Endothelial cell of umbilical vein (primary cell): ENCODE measurements around the gene TANGO2. TPM values are rescaled to one million over a fixed set of nuclear protein-coding genes. Genes with fewer than 3 reads are reported as not detected.

Source experiments
- BruUV-seq: library from RNA; stranded (reverse); fragments of 400-500 nt; replicated peaks from 2 replicates; lab custom pipeline; 2021; lab: Mats Ljungman, UMichigan
- CTCF ChIA-PET: fragments of 300-600, 350-600 bp; sonication (Branson Sonifier 250); formaldehyde crosslinking; loops from one replicate; lab custom pipeline; 2021; ENCODE audit warnings: antibody characterized with exemption, inconsistent platforms; lab: Charles Lee
- POLR2A ChIA-PET: fragments of 300-600, 350-600 bp; sonication (Branson Sonifier 250); formaldehyde crosslinking; loops from one replicate; lab custom pipeline; 2021; ENCODE audit warnings: antibody characterized with exemption, inconsistent platforms; lab: Charles Lee
- DNase-seq: peaks from one replicate; pipeline ENCODE4 v3.0.0-alpha.2; 2011; ENCODE audit warnings: low read depth, low spot score
- FAIRE-seq: peaks from 2 replicates; lab custom pipeline; 2011; peaks lifted over from hg19 to GRCh38; lab: Jason Lieb, UNC
- H2AFZ ChIP-seq: 2 replicates; pipeline ENCODE4 v1.6.0; 2012; ENCODE audit warnings: low read depth, low read length, control low read depth, inconsistent platforms
- H3K27ac ChIP-seq: 2 replicates; pipeline ENCODE4 v1.5.1; 2011; ENCODE audit warnings: low read depth, mild to moderate bottlenecking, control low read depth, low read length, moderate library complexity; ENCODE audit not compliant: insufficient read depth
- H3K27me3 ChIP-seq, 2 experiments: 2 replicates each; pipeline versions ENCODE4 v1.6.0 to v1.6.1; 2011; ENCODE audit warnings: low read length in 2 of 2, mixed read lengths in 1 of 2; ENCODE audit not compliant: control insufficient read depth in 2 of 2, insufficient read depth in 2 of 2
- H3K36me3 ChIP-seq, 2 experiments: 2 replicates in 1 of 2; 3 replicates in 1 of 2; pipeline ENCODE4 v1.5.1; 2011; ENCODE audit warnings: low read length in 2 of 2, mild to moderate bottlenecking in 1 of 2, moderate library complexity in 1 of 2; ENCODE audit not compliant: control insufficient read depth in 2 of 2, insufficient read depth in 2 of 2; ENCODE audit errors: extremely low read depth in 1 of 2
- H3K4me1 ChIP-seq: 3 replicates; pipeline ENCODE4 v1.5.1; 2011; ENCODE audit warnings: mild to moderate bottlenecking, low read length; ENCODE audit not compliant: control insufficient read depth, insufficient read depth; ENCODE audit errors: extremely low read depth
- H3K4me2 ChIP-seq: 2 replicates; pipeline ENCODE4 v1.6.1; 2011; ENCODE audit warnings: low read length, control low read depth, mixed read lengths; ENCODE audit not compliant: insufficient read depth
- H3K4me3 ChIP-seq, 3 experiments: fragments of 200-600 bp in 1 of 3; sonication (generic), shearing (Covaris generic) in 1 of 3; replicated peaks in 1 of 3; 2 replicates each; pipeline ENCODE4 v1.5.1; 2011 to 2016; ENCODE audit warnings: control low read depth in 3 of 3, low read length in 3 of 3, mild to moderate bottlenecking in 2 of 3, inconsistent platforms in 1 of 3, low read depth in 1 of 3, moderate library complexity in 1 of 3; ENCODE audit not compliant: insufficient read depth in 1 of 3
- H3K79me2 ChIP-seq: 2 replicates; pipeline ENCODE4 v1.6.0; 2012; ENCODE audit warnings: low read length, inconsistent platforms; ENCODE audit not compliant: control insufficient read depth, insufficient read depth
- H3K9ac ChIP-seq: replicated peaks from 2 replicates; pipeline ENCODE3; 2011; ENCODE audit warnings: low read length, control low read depth; ENCODE audit not compliant: insufficient read depth; ENCODE audit errors: extremely low read depth
- H3K9me1 ChIP-seq: replicated peaks from 3 replicates; pipeline ENCODE4 v1.6.0; 2011; ENCODE audit warnings: mild to moderate bottlenecking, low read length; ENCODE audit not compliant: control insufficient read depth, insufficient read depth; ENCODE audit errors: extremely low read depth
- H3K9me3 ChIP-seq: replicated peaks from 2 replicates; pipeline ENCODE4 v1.5.1; 2012; ENCODE audit warnings: low read length, inconsistent platforms; ENCODE audit not compliant: control insufficient read depth, insufficient read depth
- H4K20me1 ChIP-seq: replicated peaks from 2 replicates; pipeline ENCODE3; 2011; ENCODE audit warnings: mild to moderate bottlenecking, low read length; ENCODE audit not compliant: control insufficient read depth, insufficient read depth; ENCODE audit errors: extremely low read depth
- EZH2 ChIP-seq: IDR thresholded peaks from 2 replicates; pipeline ENCODE4 v1.6.1; 2012; ENCODE audit warnings: borderline replicate concordance, low read depth, mild to moderate bottlenecking, moderate library complexity, low read length, inconsistent platforms; ENCODE audit not compliant: severe bottlenecking
- FOS ChIP-seq: IDR thresholded peaks from 2 replicates; pipeline ENCODE4 v1.6.1; 2011; ENCODE audit warnings: mild to moderate bottlenecking, low read length, moderate library complexity, borderline replicate concordance; ENCODE audit not compliant: insufficient read depth
- MYC ChIP-seq: IDR thresholded peaks from one replicate; pipeline ENCODE4 v1.6.1; 2011; ENCODE audit warnings: mild to moderate bottlenecking, low read depth, low read length
- POLR2AphosphoS5 ChIP-seq: IDR thresholded peaks from 2 replicates; pipeline ENCODE4 v1.6.1; 2012; ENCODE audit warnings: low read depth, mild to moderate bottlenecking, control low read depth, low read length, moderate library complexity; ENCODE audit not compliant: insufficient read depth
- dilution Hi-C: fragments of 300-500 bp; cut with MboI; formaldehyde crosslinking; loops from one replicate; pipeline ENCODE4 v1.15.0; 2019; ENCODE audit warnings: low sequenced_read_pairs; ENCODE audit not compliant: extremely low pct_ligation_motif_present
- intact Hi-C: fragments of 100-400 bp; cut with micrococcal nuclease; formaldehyde crosslinking; loops from one replicate; pipeline ENCODE4 v1.10.0; 2022
- polyA plus RNA-seq, 4 experiments: library from polyadenylated mRNA; depleted of rRNA in 3 of 4; stranded (reverse) in 3 of 4; unstranded in 1 of 4; fragments of >200 nt; gene quantifications; 2 replicates each; pipeline versions ENCODE4 v1.2.1 to v1.2.3, GENCODE V29; 2011 to 2012; ENCODE audit warnings: missing spikeins in 1 of 4
- total RNA-seq: library from RNA; stranded (reverse); gene quantifications from 2 replicates; pipeline ENCODE4 v1.2.3, GENCODE V29; 2021
- TF ChIP-seq, protein P1 (sequence below): IDR thresholded peaks from 2 replicates; pipeline ENCODE4 v1.6.1; 2011; ENCODE audit not compliant: insufficient read depth, insufficient read length
- TF ChIP-seq, protein P2 (sequence below), 2 donors: IDR thresholded peaks; 1 replicate in 1 of 2; 2 replicates in 1 of 2; pipeline ENCODE4 v1.5.1; 2011; ENCODE audit warnings: low read length in 2 of 2, mild to moderate bottlenecking in 2 of 2, moderate library complexity in 2 of 2, control low read depth in 1 of 2, inconsistent platforms in 1 of 2, low read depth in 1 of 2; ENCODE audit not compliant: insufficient read depth in 1 of 2; ENCODE audit errors: extremely low read depth in 1 of 2

The TANGO2 gene
- total and polyA plus RNA-seq, 2 donors (not counting 3 experiments of a cell fraction or from before 2014, with no cell fraction given), result 40.0 to 49.3 TPM

DNA sequence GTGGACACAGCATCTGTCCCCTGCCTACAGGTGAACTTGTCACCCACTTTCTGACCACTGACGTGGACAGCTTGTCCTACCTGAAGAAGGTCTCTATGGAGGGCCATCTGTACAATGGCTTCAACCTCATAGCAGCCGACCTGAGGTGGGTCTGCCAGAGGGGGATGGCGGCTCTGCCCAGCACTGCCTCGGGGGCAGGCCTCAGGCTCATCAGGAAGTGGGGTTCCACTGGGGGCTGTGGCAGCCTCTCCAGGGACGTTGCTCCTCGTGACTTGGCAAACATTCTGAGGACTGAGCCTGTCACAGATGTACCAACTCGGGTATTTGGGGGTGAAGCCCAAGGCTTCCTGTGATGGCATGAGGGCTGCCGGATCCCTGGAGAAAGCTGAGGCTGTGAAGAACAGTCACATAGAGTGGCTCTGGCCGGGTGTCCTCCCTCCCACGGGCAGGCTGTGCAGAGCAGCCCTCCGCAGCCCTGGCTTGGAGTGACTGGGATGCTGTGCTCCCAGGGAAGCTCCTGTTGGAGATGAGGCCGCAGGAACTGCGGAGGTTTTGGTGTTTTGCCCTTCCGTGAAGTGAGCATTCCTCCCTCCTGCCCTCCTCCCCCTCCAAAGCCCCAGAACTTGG lies 32.6 kb downstream of the TANGO2 start:
- H3K79me2 ChIP-seq, result no peaks in the 10 kb centered on the region
- no TSS peak for BruUV-seq
- H3K9me3 ChIP-seq, result no peaks in the 10 kb centered on the region
- intact Hi-C loops, result no loop called here
- H3K9me1 ChIP-seq, result no peaks in the 10 kb centered on the region
- no peaks in the 10 kb centered on the region for H3K27me3 ChIP-seq
- no peak for DNase-seq
- TF ChIP-seq EZH2, result no peak
- TF ChIP-seq MYC, result no peak
- TF ChIP-seq POLR2AphosphoS5, result no peak
- TF ChIP-seq, protein P1, sequence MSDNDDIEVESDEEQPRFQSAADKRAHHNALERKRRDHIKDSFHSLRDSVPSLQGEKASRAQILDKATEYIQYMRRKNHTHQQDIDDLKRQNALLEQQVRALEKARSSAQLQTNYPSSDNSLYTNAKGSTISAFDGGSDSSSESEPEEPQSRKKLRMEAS, result no peak
- TF ChIP-seq, protein P2, sequence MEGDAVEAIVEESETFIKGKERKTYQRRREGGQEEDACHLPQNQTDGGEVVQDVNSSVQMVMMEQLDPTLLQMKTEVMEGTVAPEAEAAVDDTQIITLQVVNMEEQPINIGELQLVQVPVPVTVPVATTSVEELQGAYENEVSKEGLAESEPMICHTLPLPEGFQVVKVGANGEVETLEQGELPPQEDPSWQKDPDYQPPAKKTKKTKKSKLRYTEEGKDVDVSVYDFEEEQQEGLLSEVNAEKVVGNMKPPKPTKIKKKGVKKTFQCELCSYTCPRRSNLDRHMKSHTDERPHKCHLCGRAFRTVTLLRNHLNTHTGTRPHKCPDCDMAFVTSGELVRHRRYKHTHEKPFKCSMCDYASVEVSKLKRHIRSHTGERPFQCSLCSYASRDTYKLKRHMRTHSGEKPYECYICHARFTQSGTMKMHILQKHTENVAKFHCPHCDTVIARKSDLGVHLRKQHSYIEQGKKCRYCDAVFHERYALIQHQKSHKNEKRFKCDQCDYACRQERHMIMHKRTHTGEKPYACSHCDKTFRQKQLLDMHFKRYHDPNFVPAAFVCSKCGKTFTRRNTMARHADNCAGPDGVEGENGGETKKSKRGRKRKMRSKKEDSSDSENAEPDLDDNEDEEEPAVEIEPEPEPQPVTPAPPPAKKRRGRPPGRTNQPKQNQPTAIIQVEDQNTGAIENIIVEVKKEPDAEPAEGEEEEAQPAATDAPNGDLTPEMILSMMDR (IDR thresholded peaks at IDR 0.05; ENCODE audit: extremely low read depth in 1 of 2, insufficient read depth in 1 of 2, low read depth in 1 of 2, low read length in 2 of 2), result no peak
- no peak for TF ChIP-seq FOS
- H3K36me3 ChIP-seq, result peaks cover 0 to 32% of the 10 kb centered on the region in 2 experiments
- H3K4me1 ChIP-seq, result no peaks in the 10 kb centered on the region
- dilution Hi-C loops, result no loop called here
- no peak overlapping the region for H2AFZ ChIP-seq
- no peak overlapping the region for H3K27ac ChIP-seq
- no peak overlapping the region for H3K4me3 ChIP-seq
- CTCF ChIA-PET, result no interaction called here
- no peak overlapping the region for H3K4me2 ChIP-seq
- H4K20me1 ChIP-seq, result no peaks in the 10 kb centered on the region
- FAIRE-seq, result no peak
- H3K9ac ChIP-seq, result no peak overlapping the region
- POLR2A ChIA-PET, result no interaction called here
